ENCODE data around the gene GLRA1.
"Not testable (repeated sequence)": the region's sequence is repeated elsewhere in the genome, so short reads cannot be mapped to it uniquely, and the experiment has no call there.

Gene GLRA1

GRCh38 chr5:151913425-151913824 lies 11.2 kb downstream of the GLRA1 start:
- DNase-seq: no peak

GRCh38 chr5:151912360-151912759 lies 12.3 kb downstream of the GLRA1 start:
- no peak for DNase-seq

- DNase-seq: no peak
Observed at GRCh38 chr5:151911011-151911410, 13.6 kb downstream of the GLRA1 start.

- no peak for DNase-seq
Observed at GRCh38 chr5:151909628-151910027, 15.0 kb downstream of the GLRA1 start.

- DNase-seq: no peak
Observed at GRCh38 chr5:151906246-151906645, 18.4 kb downstream of the GLRA1 start.

GRCh38 chr5:151905557-151905961 lies 19.1 kb downstream of the GLRA1 start:
- DNase-seq: no peak

GRCh38 chr5:151904909-151905308 lies 19.7 kb downstream of the GLRA1 start:
- DNase-seq: no peak

- DNase-seq: no peak
Observed at GRCh38 chr5:151904127-151904526, 20.5 kb downstream of the GLRA1 start.

- DNase-seq: no peak
Observed at GRCh38 chr5:151903243-151903653, 21.4 kb downstream of the GLRA1 start.

GRCh38 chr5:151902215-151902614 lies 22.4 kb downstream of the GLRA1 start:
- no peak for DNase-seq

GRCh38 chr5:151901611-151902010 lies 23.0 kb downstream of the GLRA1 start:
- DNase-seq: no peak

- no peak for DNase-seq
Observed at GRCh38 chr5:151900891-151901290, 23.8 kb downstream of the GLRA1 start.

- no peak for DNase-seq
Observed at GRCh38 chr5:151899399-151899798, 25.3 kb downstream of the GLRA1 start.

- no peak for DNase-seq
Observed at GRCh38 chr5:151897896-151898295, 26.8 kb downstream of the GLRA1 start.

GRCh38 chr5:151897020-151897552 lies 27.6 kb downstream of the GLRA1 start:
- DNase-seq: no peak

GRCh38 chr5:151896031-151896691 lies 28.5 kb downstream of the GLRA1 start:
- no peak for DNase-seq

GRCh38 chr5:151895660-151896030 lies 29.0 kb downstream of the GLRA1 start:
- DNase-seq: no peak

- not testable (repeated sequence) for DNase-seq
Observed at GRCh38 chr5:151893485-151893884, 31.2 kb downstream of the GLRA1 start.

GRCh38 chr5:151892393-151892792 lies 32.3 kb downstream of the GLRA1 start:
- no peak for DNase-seq

- no peak for DNase-seq
Observed at GRCh38 chr5:151890299-151890698, 34.4 kb downstream of the GLRA1 start.

- DNase-seq: no peak
Observed at GRCh38 chr5:151889614-151890013, 35.0 kb downstream of the GLRA1 start.

GRCh38 chr5:151886546-151887275 lies 37.9 kb downstream of the GLRA1 start:
- DNase-seq: no peak

GRCh38 chr5:151885138-151885908 lies 39.3 kb downstream of the GLRA1 start:
- DNase-seq: no peak

All from stimulated activated naive CD4-positive, alpha-beta T cell (primary cell).